ENCODE measurements around the gene TNK1.

The TNK1 gene

GRCh38 chr17:7411427-7411750, 30.5 kb downstream of the TNK1 start:
- no peak for TF ChIP-seq CTCF (IDR thresholded peaks at IDR 0.05; ENCODE audit: extremely low read depth, insufficient read depth, missing control alignments)
- DNase-seq (ENCODE audit: low spot score) = no peak
- in situ Hi-C loops (cut with MboI; ENCODE audit: low pct_unique_long_range_greater_than_20kb, low sequenced_read_pairs, unreplicated experiment) = no loop called here

GRCh38 chr17:7413346-7413985, 32.6 kb downstream of the TNK1 start:
- DNase-seq (ENCODE audit: low spot score) = no peak
- no peak for TF ChIP-seq CTCF (IDR thresholded peaks at IDR 0.05; ENCODE audit: extremely low read depth, insufficient read depth, missing control alignments)
- in situ Hi-C loops (cut with MboI; ENCODE audit: low pct_unique_long_range_greater_than_20kb, low sequenced_read_pairs, unreplicated experiment) = no loop called here

- in situ Hi-C loops (cut with MboI; ENCODE audit: low pct_unique_long_range_greater_than_20kb, low sequenced_read_pairs, unreplicated experiment) = no loop called here
- no peak for TF ChIP-seq CTCF (IDR thresholded peaks at IDR 0.05; ENCODE audit: extremely low read depth, insufficient read depth, missing control alignments)
- DNase-seq (ENCODE audit: low spot score) = no peak
These were observed 33.9 kb downstream of the TNK1 start for GRCh38 chr17:7414837-7415236.

- DNase-seq (ENCODE audit: low spot score) = no peak
- in situ Hi-C loops (cut with MboI; ENCODE audit: low pct_unique_long_range_greater_than_20kb, low sequenced_read_pairs, unreplicated experiment) = no loop called here
- TF ChIP-seq CTCF (IDR thresholded peaks at IDR 0.05; ENCODE audit: extremely low read depth, insufficient read depth, missing control alignments) = no peak
These were observed 34.9 kb downstream of the TNK1 start for GRCh38 chr17:7415784-7416183.

- TF ChIP-seq CTCF (IDR thresholded peaks at IDR 0.05; ENCODE audit: extremely low read depth, insufficient read depth, missing control alignments) = no peak
- in situ Hi-C loops (cut with MboI; ENCODE audit: low pct_unique_long_range_greater_than_20kb, low sequenced_read_pairs, unreplicated experiment) = no loop called here
- DNase-seq (ENCODE audit: low spot score) = no peak
These were observed 35.4 kb downstream of the TNK1 start for GRCh38 chr17:7416323-7416722.

GRCh38 chr17:7417056-7417655, 36.3 kb downstream of the TNK1 start:
- no peak for DNase-seq (ENCODE audit: low spot score)
- in situ Hi-C loops (cut with MboI; ENCODE audit: low pct_unique_long_range_greater_than_20kb, low sequenced_read_pairs, unreplicated experiment) = no loop called here
- no peak for TF ChIP-seq CTCF (IDR thresholded peaks at IDR 0.05; ENCODE audit: extremely low read depth, insufficient read depth, missing control alignments)
